Measurements from ENCODE around the gene SCN4A.

SCN4A gene

DNA sequence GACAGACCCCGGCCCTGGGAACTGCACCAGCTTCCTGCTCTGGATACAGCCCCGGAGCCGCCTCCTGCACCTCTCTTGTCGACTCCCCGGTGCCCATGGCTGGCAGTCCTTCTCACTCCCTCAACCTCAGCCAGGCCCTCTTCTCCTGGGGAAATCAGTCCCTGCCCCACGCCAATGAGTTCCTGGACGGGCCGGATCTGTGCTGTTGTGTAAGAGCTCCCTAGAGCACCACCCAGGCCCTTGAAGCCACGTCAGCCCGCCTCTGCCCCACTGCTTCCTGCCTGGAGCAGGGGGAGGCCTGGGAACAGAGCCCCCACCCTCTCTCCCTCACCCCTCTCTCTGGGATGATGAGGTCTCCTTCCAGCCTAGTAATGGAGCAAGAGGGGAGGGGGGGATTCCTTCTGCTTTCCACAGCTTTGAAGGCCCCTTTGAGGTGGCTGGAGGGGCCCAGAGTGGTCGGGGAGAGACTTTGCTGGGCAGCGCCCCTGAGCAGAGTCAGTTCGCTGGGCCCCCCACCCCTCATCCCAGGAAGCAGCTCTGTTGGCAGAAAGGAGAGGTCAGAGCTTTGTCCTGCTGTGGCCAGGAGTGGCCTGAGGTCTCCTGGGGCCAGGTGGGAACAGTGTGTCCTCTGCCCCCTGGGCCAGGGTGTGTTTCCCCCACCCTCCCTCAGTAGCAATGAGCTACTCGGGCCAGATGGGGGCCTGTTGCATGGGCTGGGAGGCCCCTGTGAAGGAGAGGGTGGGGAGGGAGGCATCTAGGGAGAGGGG, 29.2 kb upstream of the SCN4A start:
- no peak for DNase-seq

DNA sequence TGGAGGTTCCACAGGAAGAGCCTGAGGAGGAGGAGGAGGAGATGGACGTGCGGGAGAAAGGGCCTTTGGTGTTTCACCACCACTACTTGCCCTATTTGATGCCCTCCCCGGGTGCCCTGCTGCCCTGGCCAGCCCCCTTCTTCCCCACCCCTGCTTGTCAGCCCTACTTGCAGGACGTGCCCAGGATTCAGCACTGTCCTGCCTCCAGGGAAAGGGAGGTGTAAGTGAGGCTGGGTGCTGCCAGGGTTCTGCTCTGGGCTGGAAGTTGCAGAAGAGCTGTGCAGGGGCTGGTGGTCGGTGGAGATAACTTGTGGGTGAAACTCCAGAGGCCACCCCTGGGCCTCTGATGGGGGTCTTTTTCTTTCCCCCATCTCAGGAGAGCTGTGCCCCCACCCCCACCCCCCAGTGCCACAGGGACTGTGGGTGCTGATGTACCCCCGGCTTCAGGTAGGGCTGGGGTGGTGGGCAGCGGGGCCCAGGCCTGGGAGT, 28.4 kb upstream of the SCN4A start:
- no peak for DNase-seq

DNA sequence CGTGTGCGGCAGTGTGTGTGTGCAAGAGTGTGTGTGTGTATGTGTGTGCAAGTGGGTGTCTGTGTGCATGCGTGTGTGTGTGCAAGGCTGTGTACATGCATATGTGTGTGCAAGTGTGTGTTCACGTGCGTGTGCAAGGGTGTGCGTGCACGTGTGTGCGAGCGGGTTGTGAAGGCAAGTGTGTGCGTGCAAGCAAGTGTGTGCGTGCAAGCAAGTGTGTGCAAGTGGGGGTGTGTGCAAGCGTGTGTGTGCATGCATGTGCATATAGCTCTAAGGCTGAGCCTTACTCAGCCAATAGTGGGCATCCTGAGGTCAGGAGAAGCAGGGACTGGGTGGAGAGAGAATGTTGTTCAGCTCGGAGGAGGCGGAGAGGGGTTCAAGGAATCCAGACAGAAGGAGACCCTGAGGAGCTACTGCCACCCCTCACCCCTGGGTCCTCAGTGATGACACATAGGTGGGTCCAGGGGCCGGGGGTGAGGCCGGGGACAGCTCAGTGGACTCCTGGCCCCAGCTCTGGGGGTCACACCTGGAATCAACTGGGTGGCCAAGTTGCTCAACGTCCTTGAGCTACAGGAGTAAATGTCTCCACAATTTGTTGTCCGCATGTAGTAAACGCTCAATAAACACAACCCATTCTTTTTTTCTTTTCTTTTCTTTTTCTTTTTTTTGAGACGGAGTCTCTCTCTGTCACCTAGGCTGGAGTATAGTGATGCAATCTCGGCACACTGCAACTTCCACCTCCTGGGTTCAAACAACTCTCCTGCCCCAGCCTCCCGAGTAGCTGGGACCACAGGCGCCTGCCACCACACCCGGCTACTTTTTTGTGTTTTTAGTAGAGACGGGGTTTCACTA, 27.2 kb upstream of the SCN4A start:
- no peak for DNase-seq

DNA sequence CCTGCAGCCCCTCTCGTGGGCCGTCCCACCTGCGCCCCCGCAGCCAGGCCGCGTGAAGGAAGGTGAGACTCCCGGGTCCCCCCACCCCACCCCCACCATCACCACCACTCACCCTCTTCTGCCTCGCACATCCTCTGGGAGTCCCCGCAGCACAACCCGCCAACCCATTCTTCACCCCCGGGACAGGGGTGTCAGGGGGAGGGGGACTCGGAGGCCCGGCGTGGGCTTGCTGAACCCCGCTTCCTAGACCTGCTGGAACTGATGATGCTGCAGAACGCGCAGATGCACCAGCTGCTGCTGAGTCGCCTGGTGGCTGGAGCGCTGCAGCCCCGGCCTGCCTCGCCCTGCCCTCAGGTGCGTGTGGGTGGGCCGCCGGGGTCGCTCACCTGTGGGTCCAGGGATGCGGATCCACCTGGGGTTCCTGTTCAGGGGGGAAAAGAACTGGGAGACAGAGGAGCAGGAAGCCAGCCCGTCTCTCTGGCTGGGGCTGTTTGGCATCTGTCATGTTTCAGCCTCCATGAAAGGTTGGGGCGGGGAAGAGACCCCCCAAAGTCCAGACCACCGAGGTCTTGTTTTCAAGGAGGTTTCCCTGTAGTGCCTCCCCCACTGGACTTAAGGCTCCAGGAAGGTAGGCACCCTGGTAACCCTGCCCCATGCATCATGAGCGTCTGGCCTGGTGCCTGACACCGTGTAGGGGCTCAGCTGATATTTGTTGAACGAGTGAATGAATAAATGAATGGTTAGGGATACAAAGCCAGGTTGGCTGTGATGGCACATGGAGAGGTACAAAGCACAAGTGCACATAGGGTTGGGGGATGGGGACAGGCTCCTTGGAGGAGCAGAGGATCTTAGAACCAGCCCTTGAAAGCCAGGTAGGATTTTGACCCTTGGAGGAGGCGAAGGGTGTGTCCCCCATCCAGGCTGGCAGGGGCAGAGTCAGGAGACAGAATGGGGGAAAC, 26.3 kb upstream of the SCN4A start:
- no peak for DNase-seq

DNA sequence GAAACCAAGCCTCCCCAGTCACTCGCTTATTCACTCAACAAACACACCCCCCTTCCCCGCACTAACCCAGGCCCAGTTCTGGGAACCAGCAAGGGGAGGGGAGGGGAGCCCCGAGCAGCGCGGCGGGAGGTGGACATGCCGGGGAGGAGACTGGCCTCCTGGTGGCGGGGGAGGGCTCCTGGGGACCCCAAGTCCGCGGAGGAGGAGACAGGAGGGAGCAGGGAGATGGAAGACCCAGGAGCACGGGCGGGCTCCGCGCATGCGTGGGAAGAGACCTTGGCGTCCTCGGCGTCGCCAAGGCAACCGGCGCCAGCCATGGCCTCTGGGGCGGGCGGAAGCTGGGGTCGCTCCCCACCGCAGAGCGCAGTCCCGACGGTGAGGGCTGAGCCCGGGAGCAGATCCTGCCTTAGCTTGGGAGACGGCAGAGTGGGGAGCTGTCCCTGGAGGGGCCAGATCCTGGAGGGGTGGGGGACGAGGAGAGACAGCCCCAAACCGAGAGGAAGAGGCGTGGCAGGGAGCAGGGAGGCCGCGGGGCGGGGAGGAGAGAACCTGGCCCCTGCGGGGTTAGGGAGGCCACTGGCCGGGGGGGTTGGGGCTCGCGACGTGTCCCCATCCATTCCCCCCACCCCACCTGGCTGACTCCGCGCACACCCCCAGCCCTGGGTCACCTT, 25.5 kb upstream of the SCN4A start, which contains the start of gene PRR29:
TSS of gene PRR29 (plus strand) at position 302 of the 671 bp plus-strand sequence. CDS start at position 316, 14 bp downstream.
- DNase-seq = peak; percentile 66

DNA sequence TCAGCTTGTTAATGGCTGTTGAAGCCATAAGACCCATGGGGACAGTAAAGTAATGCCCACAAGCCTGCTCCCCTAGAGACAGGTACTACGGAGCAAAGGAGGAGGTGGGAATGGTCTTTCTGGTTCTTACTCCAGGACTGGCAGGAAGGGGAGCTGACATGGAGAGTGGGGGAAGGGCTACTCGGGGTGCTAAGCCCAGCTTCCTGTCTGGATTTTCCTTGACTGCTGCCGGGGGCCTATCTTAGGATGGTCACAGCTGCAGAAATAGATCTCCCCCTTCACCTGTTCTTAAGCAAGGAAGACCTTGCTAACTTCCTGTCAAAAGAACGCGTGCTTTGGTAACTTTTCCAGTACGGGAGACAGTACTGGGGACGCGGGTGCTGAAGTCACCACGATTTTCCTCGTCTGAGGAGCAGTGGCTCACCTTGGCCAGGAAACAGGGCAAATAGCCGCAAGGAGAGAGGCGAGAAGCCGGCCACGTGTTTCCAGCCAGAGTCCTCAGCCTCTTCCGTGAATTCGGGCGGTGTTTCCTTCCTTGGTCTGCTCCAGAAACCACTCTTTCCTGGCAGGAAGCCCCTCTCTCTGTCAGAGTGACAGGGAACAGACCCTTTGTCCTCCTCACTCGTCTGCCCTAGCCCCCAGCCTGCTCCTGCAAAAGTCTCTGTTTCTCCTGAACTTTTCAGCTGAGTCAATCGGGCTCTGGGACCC, 24.8 kb upstream of the SCN4A start:
- no peak for DNase-seq

DNA sequence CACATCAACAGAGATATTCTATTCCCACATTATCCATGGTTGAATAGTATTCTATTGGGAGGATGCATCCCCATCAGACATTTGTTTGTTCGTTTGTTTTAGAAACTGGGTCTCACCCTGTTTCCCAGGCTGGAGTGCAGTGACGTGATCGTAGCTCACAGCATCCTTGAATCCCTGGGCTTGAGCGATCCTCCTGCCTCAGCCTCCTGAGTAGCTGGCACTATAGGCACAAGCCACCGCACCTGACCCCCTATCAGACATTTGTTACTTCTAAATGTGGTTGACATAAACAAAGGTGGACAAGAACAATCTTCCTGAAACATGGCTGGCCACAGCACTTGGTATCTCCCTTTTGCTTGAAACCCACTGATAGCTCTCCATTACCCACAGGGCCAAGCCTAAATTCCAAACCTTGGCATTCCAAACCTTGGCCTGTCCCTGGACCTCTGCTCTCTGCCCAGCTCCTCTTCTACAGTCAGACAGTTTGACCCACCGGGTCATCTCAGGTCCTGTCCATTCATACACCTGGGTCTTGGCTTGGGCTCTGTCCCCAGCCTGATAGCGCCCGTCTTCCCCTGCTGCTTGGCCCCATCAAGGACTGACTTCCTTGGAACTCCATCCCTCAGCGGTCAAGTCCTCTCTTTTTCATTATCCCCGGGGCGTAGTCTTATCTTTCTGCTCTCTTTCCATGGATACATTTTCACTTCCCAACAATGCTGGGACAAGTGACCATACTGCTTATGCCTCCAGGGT, 23.9 kb upstream of the SCN4A start:
- DNase-seq = no peak

DNA sequence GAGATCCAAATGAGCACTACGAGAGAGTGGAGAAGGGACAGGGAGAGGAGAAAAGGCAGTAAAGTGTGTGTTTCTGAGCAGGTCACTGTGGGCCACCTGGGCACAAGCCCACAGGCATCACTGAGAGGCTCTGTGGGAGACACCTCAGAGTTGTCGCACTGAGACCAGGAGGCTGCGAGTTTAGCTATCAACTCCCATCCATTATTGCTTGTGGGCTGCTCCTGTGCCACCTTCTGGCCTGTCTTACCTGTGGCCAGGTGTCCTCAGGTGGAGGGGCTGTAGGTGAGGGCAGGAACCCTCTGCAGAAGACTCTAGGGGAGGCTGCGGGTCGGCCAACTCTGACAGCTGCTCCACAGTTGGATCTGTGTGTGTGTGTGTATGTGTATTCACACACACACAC, 22.9 kb upstream of the SCN4A start:
- DNase-seq = no peak

DNA sequence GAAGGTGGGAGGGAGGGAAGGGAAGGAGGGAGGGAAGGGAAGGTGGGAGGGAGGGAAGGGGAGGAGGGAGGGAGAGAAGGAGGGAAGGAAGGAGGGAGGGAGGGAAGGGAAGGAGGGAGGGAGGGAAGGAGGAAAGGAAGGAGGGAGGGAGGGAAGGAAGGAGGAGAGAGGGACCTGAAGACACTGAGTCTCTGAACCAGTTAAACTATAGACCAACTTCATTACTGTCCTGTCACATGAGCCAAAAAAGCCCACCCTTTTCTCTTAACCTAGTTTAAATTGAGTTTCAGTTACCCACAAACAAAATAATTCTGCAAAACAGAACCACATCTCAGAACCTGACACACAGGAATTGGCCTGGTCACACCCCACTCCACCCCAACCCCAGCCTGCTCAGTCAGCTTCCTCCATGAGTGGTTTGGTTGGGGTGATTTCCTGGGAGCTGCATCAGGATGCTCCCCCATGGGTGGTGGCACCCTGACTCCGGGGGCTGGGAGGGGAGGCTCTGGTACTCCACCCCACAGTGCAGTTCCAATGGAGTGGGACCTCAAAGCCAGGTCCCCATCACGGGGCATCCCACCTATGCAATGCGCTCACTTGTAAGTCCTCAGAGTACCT, 20.8 kb upstream of the SCN4A start:
- no peak for DNase-seq

DNA sequence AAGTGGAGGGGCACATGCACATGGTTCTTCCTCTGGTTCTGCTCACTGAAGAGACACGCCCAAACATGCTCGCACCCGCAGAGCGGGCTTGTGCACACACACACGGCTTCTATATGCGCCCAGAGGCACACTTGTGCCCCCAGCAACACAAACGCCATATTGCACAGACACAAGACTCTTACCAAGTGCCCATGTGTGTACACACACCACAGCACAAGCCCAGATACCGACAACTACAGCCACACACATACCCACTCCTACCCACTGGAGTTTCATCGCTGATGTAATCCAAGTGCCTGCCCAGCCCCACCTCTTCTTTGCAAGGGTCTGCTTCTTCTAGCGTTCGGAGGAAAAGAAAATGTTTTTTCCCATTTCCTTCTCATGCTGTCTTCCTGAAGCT, 18.9 kb upstream of the SCN4A start:
- DNase-seq = no peak

DNA sequence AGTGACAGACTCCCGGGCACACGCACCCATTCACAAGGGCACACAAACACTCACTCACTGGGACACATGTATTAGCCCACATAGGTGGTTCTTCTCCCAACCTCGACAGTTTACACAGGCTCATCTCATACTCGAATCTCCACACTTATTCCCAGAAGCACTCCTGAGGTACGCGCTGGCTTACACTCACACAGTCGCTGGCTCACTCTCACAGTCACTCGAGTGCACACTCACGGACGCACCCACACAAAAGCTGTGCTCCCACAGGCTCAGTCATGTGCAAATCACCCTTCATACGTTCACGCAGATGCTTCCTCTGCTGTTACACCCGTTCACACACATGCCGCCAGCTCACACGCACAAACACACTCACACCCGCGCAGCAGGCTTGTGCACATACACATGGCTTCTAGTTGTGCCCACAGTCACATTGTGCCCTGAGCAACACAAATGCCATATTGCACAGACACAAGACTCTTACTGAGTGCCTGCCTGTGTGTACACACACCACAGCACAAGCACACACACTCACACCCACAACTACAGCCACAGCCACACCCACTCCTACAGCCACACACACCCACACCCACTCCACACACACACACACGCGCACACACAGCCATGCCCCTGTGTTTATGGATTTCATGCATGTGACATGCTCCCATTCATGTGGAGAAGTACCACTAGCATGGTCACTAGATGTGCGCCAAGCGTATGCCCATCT, 17.1 kb upstream of the SCN4A start:
- no peak for DNase-seq

DNA sequence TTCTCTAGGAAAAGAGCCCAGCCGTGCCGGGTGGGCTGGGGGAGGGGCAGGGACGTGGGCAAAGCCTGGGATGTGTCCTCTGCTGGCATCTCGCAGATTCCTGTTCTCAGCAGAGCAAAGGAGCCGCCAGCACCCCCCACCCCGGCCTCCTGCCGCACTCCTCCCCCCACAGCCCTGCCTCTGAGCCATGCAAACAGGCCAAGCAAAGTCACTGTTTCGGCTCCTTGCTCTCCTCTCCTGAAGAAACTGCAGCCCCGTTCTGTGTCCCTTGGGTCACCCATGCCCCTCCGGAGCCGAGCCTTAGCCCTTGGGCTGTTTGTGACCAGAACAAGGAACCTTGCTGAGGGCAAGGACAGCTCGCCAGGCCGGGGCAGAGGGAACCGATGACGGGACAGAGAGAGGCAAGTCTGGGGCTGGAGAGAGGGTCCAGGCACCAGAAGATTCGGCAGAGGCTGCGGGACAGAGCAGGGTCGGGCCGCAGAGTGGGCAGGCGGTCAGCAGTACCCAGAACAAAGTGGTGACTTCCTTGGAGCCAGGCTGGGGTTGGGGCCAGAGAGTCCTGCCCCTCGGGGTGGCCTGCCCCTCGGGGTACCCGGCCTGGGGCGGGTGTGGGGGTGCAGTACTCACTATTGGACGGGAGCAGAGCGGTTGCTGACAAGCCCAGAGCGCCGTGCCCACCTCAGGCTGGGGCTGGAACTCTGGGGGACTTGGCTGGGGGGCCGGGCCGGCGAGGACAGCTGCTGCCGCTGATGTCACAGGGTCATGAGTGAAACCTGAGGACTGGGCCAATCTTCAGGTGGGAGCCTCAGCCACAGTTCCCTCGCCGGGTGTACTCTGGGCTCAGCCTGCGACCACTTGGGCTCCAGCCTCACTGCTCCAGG, 16.3 kb upstream of the SCN4A start:
- DNase-seq = no peak

DNA sequence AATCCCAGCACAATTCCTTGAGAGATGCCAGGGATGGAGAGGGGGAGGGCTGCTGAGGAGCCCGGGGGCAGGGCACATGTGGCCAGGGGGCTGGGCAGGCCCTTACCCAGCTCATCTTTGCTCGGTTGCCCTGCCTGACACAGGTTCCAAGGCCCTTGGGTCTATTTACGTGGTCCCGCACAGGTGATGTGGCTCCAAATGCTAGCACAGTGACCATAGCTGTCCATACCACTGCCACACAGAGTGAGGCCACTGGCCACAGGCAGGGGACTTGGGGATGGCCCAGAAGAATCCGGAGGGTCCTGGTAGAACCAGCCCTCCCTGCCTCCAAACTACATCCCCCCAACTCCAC, 15.4 kb upstream of the SCN4A start:
- no peak for DNase-seq

DNA sequence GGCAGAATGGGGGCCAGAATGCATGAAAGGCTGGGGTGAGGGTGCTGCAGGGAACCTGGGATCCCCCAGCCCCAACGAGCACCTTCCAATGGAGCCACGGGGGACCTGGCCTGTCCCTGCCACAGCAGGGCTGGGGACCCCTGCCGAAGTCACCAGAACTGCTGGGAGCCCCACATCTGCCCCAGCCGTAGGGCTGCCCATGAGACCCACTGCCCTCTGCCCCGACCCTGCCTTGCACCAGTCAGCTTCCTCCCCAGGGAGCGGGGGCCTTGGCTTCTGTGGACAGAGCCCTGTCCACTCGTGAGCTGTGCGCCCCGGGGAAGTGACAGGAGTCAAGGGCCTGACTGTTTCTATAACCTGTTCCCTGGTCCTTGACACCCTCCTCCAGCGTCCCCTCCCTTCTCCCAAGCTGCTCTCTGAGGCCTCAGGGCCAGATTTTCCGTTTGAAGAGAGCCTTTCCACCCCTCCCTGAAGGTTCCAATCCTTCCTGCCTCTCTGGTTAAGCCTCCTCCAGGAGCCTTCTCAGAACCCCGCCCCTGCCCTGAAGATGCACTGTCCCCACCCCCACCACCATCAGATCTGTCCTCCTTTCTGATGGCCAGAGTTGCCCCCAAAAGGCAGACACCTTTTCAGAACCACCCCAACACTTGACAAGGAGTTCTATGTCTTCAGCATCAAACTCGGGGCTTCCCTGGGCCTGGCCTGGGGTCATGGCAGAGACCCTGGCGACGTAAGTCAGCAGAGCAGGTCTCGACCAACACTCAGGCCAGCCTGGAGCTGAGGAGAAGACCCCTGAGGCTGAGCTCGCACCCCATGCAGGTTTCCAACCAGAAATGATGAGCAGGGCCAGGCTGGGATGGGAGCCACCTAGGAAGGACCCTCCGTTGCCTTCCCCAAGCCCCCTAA, 14.8 kb upstream of the SCN4A start:
- no peak for DNase-seq

DNA sequence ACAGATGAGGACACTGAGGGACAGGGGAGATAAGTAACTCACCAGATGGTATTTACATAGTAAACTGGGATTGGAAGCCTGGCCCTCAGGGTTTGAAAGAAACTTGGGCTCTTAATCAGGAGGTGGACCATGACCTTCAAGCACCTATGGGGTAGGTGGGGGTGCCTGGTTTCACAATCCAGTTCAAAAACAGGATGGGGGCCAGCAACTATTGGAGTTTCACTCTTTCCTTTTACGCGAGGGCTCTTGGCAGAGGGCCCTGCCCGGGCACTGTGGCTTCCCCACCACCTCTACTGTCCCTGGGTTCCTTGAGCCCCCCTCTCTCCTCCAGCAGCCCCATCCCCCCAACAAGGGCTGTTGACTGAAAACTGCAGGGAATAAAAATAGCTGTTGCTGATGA, 14.1 kb upstream of the SCN4A start:
- no peak for DNase-seq

DNA sequence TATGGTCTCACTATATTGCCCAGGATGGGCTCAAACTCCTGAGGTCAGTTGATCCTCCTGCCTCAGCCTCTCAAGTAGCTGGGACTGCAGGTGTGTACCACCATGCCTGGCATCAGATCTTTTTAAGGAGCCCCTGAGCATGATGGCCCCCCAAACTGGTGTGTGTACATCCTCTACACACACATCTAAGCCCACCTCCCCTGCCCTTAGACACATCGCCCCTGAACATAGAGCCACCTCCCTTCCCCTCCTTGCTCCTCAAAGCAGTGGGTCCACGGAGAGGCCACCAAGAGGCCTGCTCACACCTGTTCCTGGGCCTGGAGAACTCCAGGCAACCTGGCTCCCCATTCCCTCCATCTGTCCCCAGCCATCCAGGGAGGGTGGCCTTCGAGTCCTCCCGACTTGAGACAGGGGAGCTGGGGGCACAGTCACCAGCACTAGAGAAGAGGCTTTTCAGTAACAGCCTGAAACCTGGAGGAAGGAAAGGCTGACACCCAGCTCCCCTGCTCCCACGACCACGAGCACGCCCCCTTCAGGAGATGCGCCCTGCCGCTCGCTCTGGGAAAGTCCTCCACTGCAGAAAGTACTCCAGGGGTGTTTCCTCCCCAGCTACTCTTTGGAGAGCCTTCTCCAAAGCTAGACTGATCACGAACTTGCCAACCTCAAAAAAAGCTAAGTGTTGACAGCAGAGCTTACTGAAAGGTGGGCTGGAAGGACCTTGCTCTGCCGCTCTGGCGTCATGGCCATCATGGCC, 12.8 kb upstream of the SCN4A start:
- DNase-seq = no peak

All from EL (cell line).